NCI-H2227 (cell line): ENCODE measurements around the gene DPPA2.

Experiments used
- DNase-seq: peaks from one replicate; lab custom pipeline; 2025; ENCODE audit not compliant: unreplicated experiment; lab: John Stamatoyannopoulos, UW

The DPPA2 gene

DNA sequence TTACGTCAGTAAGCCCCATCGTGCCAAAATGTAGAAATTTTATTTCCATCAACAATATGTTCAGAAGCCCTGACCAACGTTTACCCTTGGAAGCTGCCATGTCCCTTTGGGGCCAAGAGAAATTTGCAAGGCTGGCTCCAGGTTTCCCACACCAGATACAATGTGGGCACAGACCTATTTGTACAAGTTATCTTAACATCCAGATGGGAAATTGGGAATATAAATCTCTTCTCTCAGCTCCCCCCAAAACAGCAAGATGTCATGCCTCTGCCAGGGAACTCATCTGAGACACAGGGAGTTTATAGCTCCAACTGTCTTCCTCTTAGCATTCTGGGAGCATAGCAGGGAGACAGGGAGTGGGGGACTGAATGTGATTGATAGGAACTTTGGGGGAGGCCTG, 9.3 kb upstream of the DPPA2 start:
- DNase-seq: no peak

- no peak for DNase-seq
These were observed 8.8 kb upstream of the DPPA2 start for GRCh38 chr3:109325109-109325508.

GRCh38 chr3:109313061-109313460, 3.3 kb downstream of the DPPA2 start:
- no peak for DNase-seq

- DNase-seq: no peak
These were observed 18.8 kb downstream of the DPPA2 start for GRCh38 chr3:109297496-109297895.

- no peak for DNase-seq
These were observed 32.2 kb downstream of the DPPA2 start for GRCh38 chr3:109284071-109284470.

DNA sequence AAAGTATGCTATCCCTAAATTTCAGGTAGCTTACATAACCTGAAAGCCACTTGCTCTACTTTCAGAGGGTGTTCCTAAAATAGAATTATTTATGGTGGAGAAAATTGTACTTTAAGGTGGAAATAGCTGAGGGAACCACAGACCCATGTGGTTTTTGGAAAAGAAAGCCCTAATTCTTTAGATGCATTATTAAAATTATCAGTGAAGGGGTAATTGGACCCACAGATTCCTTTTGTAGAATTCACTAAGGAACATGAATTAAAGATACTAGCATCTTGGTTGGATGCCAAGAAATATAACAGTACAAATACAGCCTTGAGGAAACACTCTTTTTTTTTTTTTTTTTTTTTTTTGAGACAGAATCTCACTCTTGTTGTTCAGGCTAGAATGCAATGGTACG, 37.8 kb downstream of the DPPA2 start:
- no peak for DNase-seq

GRCh38 chr3:109278141-109278540, 38.2 kb downstream of the DPPA2 start:
- DNase-seq: no peak

DNA sequence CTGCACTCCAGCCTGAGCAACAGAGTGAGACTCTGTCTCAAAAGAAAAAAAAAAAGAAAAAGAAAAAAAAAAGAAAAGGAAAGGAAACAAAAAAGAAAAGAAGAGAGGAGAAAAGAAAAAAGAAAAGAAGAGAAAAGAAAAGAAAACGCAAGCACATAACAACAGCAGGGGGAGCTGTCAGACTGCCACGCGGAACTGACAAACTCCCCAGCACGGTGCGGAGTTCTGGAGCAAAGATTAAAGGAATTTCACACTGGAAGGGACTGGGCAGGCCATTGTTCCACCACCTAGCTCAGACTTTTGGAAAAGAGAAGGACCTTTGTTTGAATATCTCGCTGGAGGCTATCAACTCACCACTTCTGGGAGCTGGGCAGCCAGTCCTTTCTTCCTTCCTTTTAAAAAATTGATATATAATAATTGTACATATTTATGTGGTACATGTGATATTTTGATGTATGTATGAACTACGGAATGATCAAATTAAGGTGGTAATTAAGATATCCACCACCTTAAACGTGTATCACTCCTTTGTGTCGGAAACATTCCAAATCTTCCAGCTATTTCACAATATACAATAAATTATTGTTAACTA, 40.5 kb downstream of the DPPA2 start:
- DNase-seq: no peak

DNA sequence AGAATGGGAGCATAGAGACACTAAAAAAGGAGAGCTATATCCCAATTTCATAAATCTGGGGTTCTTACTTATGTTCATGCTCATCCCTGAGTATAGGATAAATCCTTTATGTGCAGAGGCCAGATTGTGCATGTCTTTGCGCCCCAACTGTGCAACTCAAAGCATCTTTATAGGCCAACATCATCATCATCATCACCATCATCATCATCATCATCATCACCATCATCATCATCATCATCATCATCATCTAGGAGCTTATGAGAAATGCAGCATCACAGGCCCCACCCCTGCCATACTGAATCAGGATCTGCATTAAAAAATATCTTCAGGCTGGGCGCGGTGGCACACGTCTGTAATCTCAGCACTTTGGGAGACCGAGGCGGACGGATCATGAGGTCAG, 45.5 kb downstream of the DPPA2 start:
- no peak for DNase-seq

DNA sequence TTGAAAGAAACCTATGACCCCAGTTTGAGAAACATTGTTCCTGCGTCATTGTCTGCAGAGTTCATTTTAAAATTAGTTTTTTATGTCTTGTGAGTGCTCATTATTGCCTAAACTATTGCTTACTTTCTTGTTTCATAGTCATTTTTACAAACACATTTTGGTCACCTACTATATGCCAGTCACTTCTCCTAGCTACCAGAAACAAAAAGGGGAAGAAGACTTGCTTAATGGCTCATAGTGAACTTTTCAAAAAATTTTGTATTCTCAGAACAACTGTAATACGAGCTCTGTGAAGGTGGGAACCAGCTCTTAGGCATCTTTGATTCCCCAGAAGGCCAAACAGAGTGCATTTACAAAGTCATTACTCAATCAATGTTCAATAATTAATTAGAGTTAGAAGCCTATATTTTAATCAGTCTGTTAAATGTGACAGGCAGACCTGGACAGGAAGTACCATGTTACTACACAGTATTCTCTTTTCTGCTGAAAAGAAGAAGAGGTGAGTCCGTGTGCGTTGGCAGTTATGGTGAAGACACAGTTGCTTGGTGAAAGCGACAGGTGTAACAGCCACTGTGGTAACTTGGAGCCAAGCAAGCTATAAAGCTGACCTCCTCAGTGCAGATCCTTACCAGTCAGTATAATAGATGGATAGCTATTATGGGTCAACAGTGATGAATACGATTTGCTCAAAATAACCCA, 46.6 kb downstream of the DPPA2 start:
- no peak for DNase-seq

DNA sequence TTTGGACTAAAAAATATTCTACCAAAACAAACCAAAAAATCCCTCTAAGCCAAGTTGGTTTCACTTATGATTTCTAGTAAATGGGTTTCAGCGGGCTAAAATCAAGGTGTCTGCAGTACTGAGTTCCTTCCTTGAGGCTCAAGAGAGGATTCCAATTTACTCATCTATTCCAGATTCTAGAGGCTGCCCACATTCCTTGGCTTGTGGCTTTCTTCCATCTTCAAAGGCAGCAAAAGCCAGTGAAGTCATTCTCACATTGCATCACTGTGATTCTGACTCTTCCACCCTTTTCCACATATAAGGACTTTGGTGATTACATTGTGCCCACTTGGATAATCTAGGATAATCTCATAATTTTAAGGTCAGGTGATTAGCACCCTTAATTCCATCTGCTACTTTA, 48.1 kb downstream of the DPPA2 start:
- DNase-seq: no peak

DNA sequence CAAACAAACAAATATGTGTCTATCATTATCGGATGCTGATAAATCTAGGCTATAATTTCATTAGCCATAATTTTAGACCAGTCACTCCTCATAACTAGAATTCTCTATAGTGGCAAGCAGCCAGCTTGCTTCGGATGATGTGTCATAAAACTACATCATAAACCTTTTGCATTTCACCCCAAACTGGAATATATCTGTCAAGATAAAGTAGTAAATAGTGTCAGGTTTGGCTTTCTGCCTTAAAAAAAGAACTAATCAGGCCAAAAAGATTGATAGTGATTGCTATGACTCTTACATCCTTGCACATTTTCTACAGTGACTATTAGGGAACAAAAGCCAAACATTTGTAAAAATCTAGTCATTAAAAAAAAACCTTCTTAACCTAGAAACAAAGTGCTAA, 51.0 kb downstream of the DPPA2 start:
- DNase-seq: no peak

- DNase-seq: no peak
These were observed 59.0 kb downstream of the DPPA2 start for GRCh38 chr3:109257269-109257668.

DNA sequence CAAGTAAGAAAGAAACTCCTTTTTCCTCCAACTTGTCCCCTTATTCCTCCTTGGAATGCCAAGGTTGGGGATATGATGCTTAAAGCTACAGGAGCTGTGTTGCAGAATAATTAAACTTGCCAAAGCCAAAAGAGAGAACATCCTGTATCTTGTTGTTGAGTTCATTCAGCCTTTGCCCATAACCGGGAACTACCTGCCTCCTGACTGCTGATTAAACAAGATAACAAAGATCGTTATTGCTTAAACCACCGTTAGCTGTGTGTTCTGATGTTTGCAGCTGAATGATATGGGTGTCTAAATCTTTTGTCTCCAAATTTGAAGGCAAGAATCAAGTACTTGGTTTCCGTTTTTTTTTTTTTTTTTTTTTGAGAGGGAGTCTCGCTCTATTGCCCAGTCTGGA, 61.5 kb downstream of the DPPA2 start:
- no peak for DNase-seq

GRCh38 chr3:109252641-109253040, 63.7 kb downstream of the DPPA2 start:
- DNase-seq: no peak
